ENCODE data around the gene CD96.
"Not testable (repeated sequence)": the region's sequence is repeated elsewhere in the genome, so short reads cannot be mapped to it uniquely, and the experiment has no call there.

Gene CD96, protein sequence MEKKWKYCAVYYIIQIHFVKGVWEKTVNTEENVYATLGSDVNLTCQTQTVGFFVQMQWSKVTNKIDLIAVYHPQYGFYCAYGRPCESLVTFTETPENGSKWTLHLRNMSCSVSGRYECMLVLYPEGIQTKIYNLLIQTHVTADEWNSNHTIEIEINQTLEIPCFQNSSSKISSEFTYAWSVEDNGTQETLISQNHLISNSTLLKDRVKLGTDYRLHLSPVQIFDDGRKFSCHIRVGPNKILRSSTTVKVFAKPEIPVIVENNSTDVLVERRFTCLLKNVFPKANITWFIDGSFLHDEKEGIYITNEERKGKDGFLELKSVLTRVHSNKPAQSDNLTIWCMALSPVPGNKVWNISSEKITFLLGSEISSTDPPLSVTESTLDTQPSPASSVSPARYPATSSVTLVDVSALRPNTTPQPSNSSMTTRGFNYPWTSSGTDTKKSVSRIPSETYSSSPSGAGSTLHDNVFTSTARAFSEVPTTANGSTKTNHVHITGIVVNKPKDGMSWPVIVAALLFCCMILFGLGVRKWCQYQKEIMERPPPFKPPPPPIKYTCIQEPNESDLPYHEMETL

DNA sequence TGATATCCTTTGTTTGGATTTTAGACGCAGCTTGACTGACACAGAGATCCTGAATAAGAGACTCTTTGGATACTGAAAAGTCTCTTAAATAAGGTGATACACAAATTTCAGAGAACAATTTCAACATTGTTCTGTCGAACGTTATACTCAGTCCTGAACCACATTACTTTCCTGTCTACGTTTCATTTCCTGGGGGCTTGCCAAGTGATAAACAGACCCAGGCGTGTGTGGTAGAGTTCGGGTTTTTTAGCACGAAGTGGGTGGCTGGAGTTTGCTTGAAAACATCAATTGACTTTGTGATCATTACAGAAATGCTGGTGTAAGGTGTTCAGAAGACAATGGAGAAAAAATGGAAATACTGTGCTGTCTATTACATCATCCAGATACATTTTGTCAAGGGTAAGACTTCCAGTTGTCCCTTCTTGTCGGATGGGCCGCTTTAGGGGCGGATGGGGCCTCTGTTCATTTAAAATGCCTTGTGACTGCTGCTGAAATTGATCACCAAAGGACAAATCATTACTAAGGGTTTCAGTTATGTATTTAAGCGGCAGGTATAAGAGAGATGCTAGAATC lies at the start of gene CD96:
CD96 (plus strand) TSS at position 287 of the 573 bp plus-strand sequence; CDS start at position 339, 52 bp downstream.
- DNase-seq (ENCODE audit: low read depth in 1 of 2, low spot score in 1 of 2), result peak; percentile 25 to 78

DNA sequence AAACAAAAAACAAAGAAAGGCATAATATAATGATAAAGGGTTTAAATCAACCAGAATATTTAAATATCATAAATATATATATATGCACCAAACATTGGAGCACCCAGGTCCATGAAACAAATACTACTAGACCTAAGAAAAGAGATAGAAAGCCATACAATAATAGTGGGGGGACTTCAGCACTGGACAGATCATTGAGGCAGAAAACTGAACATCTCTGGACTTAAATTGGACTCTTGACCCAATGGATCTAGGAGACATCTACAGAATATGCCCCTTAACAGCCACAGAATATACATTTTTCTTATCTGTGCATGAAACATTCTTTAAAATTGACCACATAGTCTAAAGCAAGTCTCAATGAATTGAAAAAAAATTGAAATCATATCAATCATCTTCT lies 48.7 kb upstream of the CD96 start:
- no peak for DNase-seq (ENCODE audit: low read depth in 1 of 2, low spot score in 1 of 2)

DNA sequence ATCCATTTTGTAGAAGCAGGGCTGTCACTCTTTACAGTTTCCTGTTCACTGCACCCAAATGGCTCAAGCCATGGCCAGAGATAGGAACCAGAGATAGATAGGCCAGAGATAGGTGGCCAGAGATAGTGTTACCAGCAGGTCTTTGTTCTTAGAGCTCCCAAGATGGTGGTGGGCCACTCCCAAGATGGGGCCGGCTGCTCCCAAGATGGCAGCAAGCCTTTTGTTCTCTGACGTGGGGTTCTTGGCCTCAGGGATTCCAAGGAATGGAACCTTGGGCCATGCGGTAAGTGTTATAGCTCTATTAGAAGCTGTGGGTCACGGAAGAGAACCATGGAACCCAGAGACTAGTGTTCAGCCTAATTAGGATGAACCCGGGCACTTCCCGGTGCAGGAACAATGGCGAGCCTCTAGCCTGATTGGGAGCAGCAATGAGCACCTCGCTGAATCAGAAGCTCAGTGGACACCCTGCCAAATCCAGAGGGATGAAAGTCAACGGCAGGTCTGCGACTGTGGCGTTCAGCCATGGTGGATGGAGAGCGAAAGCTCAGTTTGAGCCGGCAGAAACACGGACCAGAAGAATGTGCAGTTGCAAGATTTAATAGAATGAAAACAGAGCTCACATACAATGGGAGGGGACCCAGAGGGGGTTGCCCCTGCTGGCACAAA lies 45.0 kb upstream of the CD96 start:
- no peak for DNase-seq (ENCODE audit: low read depth in 1 of 2, low spot score in 1 of 2)

DNA sequence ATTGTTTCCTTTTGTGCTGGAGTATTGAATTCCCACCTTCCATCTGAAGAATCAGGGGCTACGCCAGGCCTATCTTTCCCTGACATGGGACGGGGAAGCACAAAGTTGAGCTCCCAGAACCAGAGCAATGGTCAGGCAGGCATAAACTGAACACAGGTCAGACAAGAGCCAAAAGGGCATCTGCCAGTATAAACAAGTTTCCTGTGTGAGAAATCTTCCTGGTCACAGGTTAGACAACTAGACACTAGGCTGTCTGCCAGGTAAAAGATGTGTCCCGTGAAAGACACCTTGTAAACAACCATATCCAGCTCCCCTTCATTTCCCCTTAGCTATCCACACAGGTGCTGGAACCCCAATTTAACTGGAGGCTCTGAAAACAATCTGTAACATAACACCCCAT lies 44.0 kb upstream of the CD96 start:
- no peak for DNase-seq (ENCODE audit: low read depth in 1 of 2, low spot score in 1 of 2)

DNA sequence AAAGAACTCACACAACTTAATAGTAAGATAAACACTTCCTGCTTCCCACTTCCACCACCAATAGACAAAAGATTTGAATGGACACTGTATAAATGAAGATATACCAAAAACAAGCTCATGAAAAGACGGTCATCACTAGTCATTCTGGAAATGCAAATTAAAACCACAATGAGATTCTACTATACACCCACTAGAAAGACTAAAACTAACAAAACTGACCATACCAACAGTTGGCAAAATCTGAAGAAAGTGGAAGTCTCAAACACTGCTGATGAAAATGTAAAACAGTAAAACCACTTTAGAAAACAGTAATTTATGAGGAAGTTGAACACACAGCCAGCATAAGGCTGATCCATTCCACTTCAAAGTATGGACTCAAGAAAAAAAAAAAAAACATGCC lies 35.6 kb upstream of the CD96 start:
- DNase-seq (ENCODE audit: low read depth in 1 of 2, low spot score in 1 of 2), result no peak

DNA sequence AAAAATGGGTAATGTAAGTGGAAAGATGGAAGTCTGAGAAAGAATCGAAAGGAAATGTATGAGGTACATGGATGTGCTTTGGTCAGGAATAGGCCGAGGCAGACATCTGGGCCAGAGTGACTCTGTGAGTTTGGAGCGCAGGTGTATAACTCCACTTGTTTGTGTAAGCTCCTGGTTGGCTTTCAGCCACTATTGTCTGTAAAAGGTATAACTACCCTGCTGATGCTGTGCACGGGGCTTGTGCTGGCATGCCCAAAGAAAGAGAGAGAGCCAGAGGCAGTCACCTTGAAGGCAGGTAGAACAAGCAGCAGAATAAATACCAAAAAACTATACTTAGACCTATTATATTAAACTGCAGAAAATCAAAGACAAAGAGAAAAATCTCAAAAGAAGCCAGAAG lies 32.7 kb upstream of the CD96 start:
- DNase-seq (ENCODE audit: low read depth in 1 of 2, low spot score in 1 of 2), result no peak

DNA sequence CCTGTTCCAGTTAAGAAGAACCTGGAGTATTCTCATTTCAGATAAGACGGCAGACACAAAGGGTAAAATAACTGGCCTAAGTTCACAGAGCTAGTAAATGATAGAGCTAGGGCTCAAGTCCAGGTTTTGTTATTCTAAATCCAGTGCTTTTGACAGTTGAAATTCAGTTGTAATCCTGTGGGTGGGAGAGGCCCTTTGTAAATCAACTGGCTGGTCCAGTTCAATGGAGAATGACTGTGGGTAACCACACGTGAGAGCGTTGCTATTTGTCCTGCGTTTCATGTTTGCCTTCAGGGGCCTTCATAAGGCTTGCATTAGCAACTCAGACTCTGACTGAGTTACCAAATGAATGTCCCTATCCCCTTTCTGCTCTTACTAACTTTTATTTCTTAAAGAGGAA lies 24.2 kb upstream of the CD96 start:
- no peak for DNase-seq (ENCODE audit: low read depth in 1 of 2, low spot score in 1 of 2)

DNA sequence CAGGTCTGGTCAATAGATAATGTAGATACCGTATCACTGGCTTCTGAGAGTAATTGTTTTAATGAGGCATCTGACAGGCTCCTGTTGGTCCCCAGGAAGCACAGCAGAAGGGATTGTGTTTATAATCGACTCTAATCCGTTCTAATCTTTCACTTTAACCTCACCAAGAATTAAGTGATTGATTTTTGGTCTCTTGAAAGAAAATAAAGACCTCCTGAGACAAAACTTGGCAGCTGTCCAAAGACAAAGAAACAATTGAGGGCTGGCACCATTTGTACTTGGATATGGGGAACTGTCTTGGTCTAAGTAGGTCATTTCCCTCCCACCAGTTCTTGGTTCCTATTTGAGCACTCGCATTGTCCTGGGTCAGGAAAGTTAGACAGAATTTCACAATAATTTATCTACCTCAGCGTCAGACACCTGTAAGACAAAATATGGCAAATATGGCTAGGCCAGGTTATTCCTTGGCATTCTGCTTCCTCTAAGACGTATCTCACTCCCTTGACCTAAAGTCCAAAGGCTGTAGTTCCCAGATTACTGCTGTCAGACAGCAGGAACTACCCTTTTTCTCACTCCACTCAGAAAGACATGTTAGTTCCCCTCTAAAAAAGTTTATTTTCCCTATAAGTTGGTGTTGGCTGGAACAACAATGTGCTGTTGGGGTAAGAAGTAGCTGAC lies 22.7 kb upstream of the CD96 start:
- DNase-seq (ENCODE audit: low read depth in 1 of 2, low spot score in 1 of 2), result no peak

DNA sequence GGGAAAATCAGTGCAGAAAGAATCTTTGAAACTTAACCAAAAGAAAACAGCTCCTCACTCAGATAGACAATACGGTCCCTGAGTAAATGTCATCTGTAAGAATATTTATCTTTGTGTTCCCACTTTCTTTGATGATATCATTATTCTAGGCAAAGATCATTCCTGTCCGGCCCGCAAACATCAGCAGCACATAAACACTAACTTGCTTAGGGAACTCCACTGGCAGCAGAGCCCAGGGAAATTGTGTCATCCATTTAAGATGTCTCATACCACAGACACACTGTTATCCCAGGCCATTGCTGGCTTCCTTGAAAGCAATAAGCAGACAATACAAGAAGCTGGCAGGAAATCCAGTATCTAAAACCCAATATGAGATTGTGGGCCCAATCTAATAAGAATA lies 20.1 kb upstream of the CD96 start:
- no peak for DNase-seq (ENCODE audit: low read depth in 1 of 2, low spot score in 1 of 2)

DNA sequence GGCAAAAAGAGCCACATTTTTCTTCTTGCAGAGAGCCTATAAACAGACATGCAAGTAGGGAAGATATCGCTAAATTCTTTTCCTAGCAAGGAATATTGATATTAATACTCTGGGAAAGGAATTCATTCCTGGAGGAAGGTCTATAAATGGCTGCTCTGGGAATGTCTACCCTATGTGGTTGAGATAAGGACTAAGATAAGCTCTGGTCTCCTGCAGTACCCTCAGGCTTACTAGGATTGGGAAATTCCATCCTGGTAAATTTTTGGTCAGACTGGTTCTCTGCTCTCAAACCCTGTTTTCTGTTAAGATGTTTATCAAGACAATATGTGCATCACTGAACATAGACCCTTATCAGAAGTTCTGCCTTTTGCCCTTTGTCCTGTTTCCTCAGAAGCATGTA lies 17.5 kb upstream of the CD96 start:
- not testable (repeated sequence) for DNase-seq (ENCODE audit: low read depth in 1 of 2, low spot score in 1 of 2)

DNA sequence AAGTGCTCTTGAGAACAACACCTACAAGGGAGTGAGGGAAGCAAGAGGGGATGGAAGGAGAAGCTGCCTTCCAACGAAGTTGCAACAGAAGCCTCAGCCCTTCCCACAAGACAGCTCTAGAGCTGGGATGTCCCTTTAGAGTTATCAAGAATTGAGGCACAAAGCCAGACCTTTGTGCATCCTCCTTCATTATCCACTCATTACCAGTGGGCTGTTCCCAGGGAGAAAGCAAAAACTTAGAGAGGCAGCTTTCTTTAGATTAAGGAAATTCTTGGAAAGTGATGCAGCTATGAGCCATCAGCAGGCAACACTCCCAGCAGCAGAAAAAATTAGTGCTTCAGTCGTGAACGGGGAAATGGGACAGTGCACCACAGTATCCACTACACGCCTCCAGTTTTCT lies 10.6 kb upstream of the CD96 start:
- DNase-seq (ENCODE audit: low read depth in 1 of 2, low spot score in 1 of 2), result no peak

DNA sequence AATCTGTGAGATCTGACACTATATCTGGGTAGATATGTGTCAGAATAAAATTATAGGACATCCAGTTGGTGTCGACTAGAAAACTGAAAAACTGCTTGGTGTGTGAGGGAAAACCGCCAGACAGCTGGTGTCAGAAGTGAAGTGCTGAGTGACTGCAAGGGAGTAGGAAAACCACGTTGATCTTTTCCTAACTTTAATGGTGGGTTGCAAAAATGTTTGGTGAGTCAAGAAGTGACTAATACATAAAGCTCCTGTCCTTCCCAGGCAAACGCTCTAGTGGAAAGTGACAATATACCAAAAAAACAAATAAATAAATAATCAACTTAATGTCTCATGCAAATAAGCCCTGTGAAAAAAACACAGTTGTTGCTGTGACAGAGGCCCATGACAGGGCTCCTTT lies 7.3 kb upstream of the CD96 start:
- DNase-seq (ENCODE audit: low read depth in 1 of 2, low spot score in 1 of 2), result no peak

DNA sequence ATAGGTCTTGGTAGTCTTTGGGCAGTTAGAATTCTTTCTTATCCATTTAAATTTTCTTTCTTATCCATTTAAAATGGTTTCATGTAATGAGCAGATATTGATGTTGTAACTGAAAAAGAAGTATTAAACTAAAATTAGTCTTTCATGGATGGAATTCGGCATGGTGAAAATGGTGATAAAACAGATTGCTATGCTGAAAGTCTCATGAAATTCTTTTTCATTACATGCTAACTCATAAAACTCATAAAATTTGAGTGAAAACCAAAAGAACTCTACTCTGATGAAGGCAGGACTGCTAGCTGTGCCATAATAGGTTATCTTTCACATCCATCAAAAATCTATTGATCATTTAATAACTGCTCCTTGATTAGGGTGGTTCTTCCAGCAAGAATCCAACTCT lies 3.9 kb upstream of the CD96 start:
- no peak for DNase-seq (ENCODE audit: low read depth in 1 of 2, low spot score in 1 of 2)

DNA sequence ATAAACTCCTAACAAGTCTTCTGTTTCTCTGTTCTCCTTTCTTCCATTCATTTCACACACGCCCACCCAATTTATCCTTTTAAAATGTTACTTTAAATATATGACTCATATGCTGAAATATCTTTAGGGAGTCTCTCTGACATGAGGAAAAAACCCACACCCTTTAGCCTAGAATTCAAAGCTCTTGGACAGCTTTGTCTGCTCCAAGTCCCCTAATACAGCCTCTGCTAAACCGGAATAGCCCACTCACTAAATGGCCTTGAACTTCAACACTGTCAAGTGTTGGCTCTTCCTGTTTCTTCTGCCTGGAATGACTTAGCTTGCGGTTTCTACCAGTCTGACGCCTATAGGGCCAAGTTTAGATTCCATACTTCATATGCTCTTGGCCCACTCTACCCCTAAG lies 3.3 kb upstream of the CD96 start:
- DNase-seq (ENCODE audit: low read depth in 1 of 2, low spot score in 1 of 2), result no peak

DNA sequence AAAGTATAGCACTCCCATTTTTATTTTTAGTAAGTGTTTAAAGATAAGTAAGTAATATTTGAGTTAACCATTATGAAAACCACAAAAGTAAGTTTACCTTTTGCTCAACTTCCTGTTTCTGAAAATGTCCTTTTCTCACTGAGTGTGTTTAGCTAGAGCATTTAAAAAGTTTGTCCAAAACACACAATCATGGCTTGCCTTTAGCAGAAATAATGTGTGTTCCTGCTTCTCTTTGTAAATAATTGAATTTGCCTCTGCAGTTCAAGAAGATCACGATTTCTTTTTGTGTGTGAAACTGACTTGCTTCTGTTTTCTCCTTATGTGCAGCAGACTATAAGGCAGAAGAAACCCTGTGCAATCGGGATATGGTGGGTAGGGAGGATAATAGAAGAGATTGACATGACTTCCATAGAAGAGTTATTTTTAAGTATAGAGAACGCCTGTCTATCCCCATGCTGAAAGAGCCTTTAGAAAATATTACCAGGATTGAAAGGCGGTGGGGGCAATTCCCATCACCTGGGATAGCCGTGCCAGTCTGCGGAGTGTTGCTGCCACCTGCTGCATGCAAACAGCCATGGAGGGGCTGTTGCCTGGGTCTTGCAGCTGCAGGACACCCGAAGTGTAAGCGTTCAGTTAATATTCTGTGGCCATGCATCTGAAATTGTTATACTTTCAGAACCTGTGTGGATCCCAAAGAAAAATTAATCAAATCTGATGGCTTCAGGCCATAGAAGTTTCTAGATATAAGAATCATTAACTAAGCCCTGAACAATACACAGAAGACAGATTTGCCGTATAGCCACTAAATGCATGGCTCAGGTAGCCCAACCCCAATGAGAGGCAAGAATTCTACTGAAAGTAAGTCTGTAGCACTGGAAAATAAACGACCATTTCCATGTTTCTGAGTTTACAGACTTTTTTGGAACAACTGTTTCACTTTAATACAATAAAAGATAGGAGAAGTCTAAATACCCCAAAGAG lies 2.4 kb upstream of the CD96 start:
- DNase-seq (ENCODE audit: low read depth in 1 of 2, low spot score in 1 of 2), result peak in 1 of 2 donors; percentile 60

DNA sequence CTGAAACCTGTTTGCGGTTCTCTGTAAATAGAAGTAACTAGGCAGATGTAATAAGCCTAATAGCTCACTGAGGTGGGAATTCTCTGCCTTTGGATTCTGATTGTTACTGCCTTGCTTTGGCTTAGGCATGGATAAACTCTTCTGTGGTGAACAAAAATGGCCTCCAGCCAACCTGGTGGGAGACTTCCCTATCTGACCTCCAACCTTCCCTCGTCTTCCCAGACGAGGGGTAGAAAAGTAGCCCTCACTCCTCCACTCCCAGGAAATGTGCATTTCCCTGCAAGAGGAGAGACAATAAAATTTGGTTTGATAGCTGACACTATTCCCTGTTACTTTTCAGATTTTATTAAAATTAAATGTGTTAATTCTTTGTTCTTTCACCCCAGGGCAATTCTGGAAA lies 606 bp upstream of the CD96 start:
- DNase-seq (ENCODE audit: low read depth in 1 of 2, low spot score in 1 of 2), result no peak

DNA sequence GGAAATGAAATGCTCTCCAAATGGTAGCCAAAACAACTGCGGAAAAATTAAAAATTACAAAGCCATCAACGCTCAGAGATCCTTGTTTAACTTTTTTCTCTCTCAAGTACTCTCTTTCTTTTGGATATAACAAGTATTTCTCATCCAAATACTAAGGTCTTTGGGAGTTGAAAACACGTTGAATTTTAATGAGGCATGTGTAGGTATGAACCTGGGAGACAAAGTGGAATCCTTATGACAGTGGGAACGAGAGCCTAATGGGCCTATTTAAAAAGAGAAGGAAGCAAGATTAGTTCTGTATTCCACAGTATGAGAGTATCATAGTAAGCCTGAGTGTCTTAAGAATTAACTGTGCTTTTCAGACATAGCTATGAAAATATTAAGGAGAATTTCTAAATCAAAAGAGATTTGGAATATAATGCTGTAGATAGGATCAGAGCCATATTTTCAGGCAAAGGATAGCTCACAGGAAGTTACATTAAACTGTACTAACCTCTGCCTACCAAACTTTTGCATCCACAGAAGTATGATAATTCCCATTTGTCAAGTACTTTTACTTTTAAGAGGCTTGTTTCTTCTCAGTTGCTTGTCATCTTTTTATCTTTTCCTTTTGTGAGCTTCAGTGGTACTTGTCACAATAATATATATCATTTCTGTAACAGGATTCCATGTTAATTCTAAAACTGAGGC lies 759 bp downstream of the CD96 start:
- no peak for DNase-seq (ENCODE audit: low read depth in 1 of 2, low spot score in 1 of 2)

DNA sequence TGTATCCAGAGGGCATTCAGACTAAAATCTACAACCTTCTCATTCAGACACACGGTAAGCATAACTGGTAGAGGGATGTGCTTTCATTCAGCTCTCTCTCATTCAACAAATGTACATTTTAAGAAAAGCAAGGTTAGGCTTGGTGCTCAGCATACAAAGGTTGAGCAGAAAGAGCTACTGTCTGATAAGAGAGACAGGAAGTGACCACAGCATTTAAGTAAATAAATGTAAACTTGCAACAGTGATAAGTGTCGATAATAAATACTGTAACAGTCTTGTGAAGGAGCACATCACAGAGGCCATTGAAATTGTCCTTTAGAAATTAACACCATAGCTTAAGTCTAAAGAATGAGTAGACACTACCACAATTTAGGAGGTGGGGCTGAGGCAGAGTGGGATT lies 3.4 kb downstream of the CD96 start:
- DNase-seq (ENCODE audit: low read depth in 1 of 2, low spot score in 1 of 2), result no peak

DNA sequence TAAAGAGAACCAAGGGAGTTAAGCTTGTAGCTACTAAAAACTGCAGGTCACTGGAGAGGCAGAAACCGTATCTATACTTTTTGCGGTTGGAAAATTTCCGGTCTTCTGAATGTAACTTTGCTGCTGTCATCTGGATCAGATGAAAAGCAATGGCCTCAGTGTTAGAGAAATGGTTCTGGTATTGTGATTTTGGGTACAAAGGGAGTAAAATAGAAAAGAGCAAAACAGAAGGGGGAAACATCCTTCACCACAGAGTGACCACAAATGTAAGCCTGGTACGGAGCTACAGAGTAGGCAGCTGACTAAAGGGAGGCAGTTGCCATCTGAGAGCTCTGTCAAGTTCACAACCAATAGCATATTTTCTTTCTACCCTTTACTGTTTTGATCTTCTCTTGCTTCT lies 5.6 kb downstream of the CD96 start:
- no peak for DNase-seq (ENCODE audit: low read depth in 1 of 2, low spot score in 1 of 2)

DNA sequence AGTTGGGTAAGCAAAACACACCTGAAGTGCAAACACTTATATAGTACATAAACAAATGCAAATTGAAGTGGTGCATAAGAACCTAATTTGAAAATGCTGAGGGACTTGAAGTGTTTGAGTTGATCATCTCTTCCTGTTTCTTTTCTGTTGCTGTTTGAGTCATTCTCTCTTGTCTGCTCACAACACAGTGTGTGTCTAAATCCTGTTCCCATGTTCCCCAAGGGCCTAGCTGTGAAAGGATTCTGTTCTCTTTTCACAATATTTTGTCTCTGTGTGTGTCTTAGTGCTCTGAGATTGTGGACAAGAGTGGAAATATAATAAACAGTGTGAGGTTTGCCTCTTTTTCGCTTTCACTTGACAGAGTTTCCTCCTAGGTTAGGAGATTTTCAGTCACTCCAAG lies 6.1 kb downstream of the CD96 start:
- no peak for DNase-seq (ENCODE audit: low read depth in 1 of 2, low spot score in 1 of 2)

Data from activated CD4-positive, alpha-beta T cell treated with anti-CD3 and anti-CD28 coated beads, Interleukin-2, amount 50 U/mL, for 24 hours (primary cell).